VCaP (cell line): ENCODE data around the gene NCOA7.
"Not testable (repeated sequence)": the region's sequence is repeated elsewhere in the genome, so short reads cannot be mapped to it uniquely, and the experiment has no call there.

ENCODE experiments used
- H3K27ac ChIP-seq: fragments of 450-650 bp; 2 replicates; pipeline ENCODE4 v1.5.1; 2017
- TF ChIP-seq, protein P1 (sequence below): fragments of 450-650 bp; conservative IDR thresholded peaks from 2 replicates; pipeline ENCODE4 v1.5.1; 2017; ENCODE audit warnings: mild to moderate bottlenecking, moderate library complexity

NCOA7 gene

DNA sequence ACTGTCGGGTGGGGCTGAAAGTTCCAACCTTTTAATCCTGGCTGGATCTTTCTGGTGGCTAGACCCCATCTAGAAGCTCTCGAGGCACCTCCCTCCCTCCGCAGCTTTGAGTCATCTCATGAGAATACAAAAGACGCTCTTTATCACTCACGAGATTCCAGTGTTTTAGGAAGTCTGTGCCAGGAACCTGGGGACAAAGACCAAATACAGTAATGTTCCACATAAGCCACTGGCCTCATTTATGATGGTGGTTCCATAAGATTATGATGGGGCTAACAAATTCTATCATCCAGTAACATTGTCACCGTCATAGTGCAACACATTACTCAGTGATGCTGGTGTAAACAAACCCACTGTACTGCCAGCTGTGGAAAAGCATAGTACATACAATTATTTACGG, 48.7 kb downstream of the NCOA7 start:
- TF ChIP-seq, protein P1, sequence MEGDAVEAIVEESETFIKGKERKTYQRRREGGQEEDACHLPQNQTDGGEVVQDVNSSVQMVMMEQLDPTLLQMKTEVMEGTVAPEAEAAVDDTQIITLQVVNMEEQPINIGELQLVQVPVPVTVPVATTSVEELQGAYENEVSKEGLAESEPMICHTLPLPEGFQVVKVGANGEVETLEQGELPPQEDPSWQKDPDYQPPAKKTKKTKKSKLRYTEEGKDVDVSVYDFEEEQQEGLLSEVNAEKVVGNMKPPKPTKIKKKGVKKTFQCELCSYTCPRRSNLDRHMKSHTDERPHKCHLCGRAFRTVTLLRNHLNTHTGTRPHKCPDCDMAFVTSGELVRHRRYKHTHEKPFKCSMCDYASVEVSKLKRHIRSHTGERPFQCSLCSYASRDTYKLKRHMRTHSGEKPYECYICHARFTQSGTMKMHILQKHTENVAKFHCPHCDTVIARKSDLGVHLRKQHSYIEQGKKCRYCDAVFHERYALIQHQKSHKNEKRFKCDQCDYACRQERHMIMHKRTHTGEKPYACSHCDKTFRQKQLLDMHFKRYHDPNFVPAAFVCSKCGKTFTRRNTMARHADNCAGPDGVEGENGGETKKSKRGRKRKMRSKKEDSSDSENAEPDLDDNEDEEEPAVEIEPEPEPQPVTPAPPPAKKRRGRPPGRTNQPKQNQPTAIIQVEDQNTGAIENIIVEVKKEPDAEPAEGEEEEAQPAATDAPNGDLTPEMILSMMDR, result no peak
- H3K27ac ChIP-seq, result no peak overlapping the region

DNA sequence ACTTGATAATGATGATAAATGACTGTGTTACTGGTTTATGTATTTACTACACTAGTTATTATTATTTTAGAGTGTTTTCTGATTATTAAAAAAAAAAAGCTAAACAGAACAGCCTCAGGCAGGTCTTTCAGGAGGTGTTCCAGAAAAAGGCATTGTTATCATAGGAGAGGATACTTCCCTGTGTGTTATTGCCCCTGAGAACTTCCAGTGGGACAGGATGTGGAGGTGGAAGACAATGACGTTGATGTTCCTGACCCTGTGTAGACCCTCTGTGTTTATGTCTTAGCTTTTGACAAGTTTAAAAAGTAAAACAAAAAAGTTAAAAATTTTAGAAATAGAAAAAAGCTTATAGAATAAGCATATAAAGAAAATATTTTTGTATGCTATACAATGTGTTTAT, 49.1 kb downstream of the NCOA7 start:
- TF ChIP-seq, protein P1, result no peak
- no peak overlapping the region for H3K27ac ChIP-seq

DNA sequence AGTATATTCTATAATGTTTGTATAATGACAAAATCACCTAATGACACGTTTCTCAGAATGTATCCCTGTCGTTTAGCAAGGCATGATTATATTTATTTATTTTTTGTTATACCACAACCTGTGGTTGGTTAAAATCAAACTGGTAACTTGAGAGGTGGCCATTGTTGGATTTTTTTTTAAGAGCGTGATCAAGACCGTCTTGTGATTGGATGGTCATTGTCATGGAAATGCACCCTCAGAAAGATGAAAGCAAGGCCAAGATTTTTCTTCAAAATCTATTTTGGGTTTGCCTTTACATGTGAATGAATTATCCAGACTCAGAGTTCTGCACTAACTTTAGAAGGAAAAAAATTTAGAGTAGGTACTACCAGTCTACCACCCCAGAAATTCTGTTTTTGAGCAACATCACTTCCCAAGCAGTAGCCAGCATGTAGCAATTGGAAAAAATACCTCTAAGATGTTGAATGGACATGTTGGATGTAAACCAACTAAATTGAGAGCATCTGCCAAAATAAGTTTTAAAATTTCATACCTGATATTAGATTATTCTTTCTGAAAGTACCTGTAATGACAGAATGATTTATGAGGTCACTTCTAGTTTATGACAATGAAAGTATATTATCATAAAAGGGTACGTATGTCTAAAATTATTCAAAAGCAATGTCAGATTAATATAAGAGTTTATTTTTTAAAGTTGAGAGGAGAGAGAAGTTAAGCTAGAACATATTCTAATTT, 50.8 kb downstream of the NCOA7 start:
- TF ChIP-seq, protein P1, result no peak
- no peak overlapping the region for H3K27ac ChIP-seq

DNA sequence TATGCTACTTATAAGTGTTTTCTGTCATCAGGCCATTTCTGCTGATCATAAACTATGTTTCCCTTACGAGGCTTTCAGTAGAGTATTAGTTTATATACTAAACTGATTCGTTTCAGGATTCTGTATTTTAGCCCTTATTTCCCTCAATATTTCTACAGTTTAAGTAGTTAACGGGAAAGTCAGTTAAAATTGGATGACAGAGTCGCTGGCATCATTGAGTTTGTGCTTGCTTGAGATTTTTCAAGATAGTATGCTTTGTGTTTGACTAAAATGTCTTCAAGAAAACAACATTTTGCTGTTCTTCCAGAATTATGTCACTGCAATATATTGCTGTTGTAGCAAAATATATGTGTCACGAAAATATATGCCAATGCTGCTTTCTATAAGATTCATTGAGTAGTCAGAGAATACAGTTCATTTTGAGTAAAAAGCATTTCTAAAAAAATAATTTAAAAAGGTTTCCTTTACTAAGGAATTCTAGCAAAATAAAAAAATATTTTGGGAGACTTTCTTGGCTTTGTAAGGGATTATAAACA, 51.4 kb downstream of the NCOA7 start:
- H3K27ac ChIP-seq, result no peak overlapping the region
- TF ChIP-seq, protein P1, result no peak

DNA sequence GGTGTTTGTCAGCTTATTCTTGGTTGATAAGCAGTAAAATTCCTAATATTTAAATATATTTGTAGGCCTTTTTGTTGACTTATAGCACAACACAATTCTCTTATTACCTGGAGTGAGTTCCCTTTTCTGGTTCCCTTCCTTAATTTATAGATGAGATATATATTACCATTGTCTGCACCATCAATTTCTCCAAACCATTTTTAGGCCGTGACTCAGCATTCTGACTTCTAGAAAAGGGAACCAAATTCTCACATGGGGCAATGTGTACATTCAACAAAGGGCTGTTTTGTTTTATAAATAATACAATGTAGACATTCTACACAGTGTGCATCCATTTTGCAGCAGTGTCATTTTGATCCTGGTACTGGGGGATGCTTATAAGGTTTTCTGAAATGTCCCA, 52.8 kb downstream of the NCOA7 start:
- no peak overlapping the region for H3K27ac ChIP-seq

DNA sequence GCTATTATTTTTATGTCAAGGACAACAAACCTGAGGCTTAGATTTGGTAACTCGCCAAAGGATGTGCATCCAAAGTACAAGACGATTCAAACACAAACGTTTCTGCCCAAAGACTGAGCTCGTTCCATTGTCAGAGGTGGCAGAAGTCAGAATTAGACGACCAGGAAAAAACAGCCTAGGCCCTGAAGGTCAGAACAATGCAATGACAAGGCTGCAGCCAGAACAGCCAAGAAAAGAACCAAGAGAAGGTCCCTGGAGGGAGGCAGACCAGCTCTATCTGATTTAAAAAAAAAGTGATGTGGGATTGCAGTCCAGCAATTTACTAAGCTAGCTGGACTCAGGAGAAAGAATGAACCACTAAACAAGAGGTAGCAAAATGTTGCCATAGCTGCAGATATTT, 54.2 kb downstream of the NCOA7 start:
- no peak overlapping the region for H3K27ac ChIP-seq
- TF ChIP-seq, protein P1, result no peak

More for the DNA sequence above, 52.8 kb downstream of the NCOA7 start:
- TF ChIP-seq, protein P1, result no peak

DNA sequence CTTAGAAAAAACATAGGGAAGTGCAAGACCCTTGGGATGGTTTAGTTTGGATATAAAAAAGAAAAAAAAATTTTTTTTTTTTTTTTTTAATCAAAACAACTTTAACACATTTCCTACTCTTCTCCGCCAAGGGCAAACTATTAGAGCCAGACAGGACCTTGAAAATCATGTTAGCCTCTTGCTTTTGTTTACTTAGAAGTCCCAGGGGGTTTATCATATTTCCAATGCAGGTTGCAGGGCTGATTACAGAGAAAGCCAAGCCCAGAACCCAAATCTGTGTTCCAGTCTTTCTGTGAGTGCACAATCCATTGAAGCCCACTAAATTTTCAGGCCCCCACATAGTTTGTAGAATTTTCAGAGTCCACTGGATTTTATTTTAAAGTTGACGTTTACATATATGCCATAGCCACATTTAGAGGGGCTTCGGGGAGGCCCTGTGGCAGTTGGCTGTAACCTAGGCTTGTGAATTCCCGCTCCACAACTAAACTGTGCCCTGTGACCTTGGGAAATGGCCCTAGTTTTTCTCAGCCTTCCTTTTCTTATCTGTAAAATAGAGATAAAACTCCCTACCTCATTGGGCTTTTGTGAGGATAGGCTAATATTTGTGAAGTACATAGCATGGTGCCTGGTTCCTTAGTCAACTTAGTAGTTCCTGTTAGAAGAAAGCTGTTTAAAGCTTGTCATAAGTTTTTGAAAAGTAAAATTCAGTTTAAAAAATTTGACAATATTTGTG, 55.7 kb downstream of the NCOA7 start:
- TF ChIP-seq, protein P1, result no peak
- no peak overlapping the region for H3K27ac ChIP-seq

DNA sequence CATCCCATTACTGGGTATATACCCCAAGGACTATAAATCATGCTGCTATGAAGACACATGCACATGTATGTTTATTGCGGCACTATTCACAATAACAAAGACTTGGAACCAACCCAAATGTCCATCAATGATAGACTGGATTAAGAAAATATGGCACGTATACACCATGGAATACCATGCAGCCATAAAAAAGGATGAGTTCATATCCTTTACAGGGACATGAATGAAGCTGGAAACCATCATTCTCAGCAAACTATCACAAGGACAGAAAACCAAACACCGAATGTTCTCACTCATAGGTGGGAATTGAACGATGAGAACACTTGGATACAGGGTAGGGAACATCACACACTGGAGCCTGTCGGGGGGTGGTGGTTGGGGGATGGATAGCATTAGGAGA, 57.5 kb downstream of the NCOA7 start:
- not testable (repeated sequence) for H3K27ac ChIP-seq
